Thoracic aorta (tissue), 2 donors: ENCODE data around the gene SNX6. TPM values are rescaled to one million over a fixed set of nuclear protein-coding genes. Genes with fewer than 3 reads are reported as not detected.
A peak's percentile ranks its signal among the peaks of the same experiment; 100 is the strongest.
"Not testable (repeated sequence)": the region's sequence is repeated elsewhere in the genome, so short reads cannot be mapped to it uniquely, and the experiment has no call there.

Experiments
- ATAC-seq: fragments of 150-250 bp; one replicate; pipeline ENCODE4 v1.8.0; 2017; ENCODE audit warnings: low read depth; ENCODE audit not compliant: insufficient number of reproducible peaks, low FRiP score
- DNase-seq: peaks from one replicate; pipeline ENCODE4 v3.0.0-alpha.2; 2020; ENCODE audit warnings: low spot score
- H3K27ac ChIP-seq, 2 donors: fragments of 200-600 bp; sonication (generic); 1 replicate in 1 of 2; 2 replicates in 1 of 2; pipeline ENCODE4 v1.5.1; 2016; ENCODE audit warnings: mild to moderate bottlenecking in 2 of 2, moderate library complexity in 2 of 2
- H3K27me3 ChIP-seq: fragments of 200-600 bp; sonication (generic); replicated peaks from 2 replicates; pipeline ENCODE4 v1.6.0; 2016; ENCODE audit warnings: mild to moderate bottlenecking; ENCODE audit not compliant: insufficient read depth
- H3K36me3 ChIP-seq: fragments of 200-600 bp; sonication (generic); one replicate; pipeline ENCODE4 v1.5.1; 2016
- H3K4me1 ChIP-seq, 2 donors: fragments of 200-600 bp; sonication (generic); 1 replicate in 1 of 2; 2 replicates in 1 of 2; pipeline versions ENCODE4 v1.5.1 to v1.6.0; 2016; ENCODE audit warnings: low read depth in 2 of 2, mild to moderate bottlenecking in 1 of 2; ENCODE audit not compliant: control insufficient read depth in 1 of 2
- H3K4me3 ChIP-seq: fragments of 200-600 bp; sonication (generic); 2 replicates; pipeline ENCODE4 v1.5.1; 2016; ENCODE audit warnings: mild to moderate bottlenecking
- H3K9me3 ChIP-seq: fragments of 200-600 bp; sonication (generic); 2 replicates; pipeline ENCODE4 v1.5.1; 2016
- CTCF ChIP-seq: fragments of 200-600 bp; sonication (generic); IDR thresholded peaks from one replicate; pipeline ENCODE4 v1.5.1; 2019; ENCODE audit warnings: antibody characterized with exemption
- total RNA-seq, 2 donors: library from RNA; depleted of rRNA; stranded (reverse); fragments of >200 nt; gene quantifications; one replicate each; pipeline versions ENCODE4 v1.1.0 to v1.2.3, GENCODE V29; 2016

SNX6 gene
- total RNA-seq, 2 donors from 2014 or later = 84.2 to 128 TPM

DNA sequence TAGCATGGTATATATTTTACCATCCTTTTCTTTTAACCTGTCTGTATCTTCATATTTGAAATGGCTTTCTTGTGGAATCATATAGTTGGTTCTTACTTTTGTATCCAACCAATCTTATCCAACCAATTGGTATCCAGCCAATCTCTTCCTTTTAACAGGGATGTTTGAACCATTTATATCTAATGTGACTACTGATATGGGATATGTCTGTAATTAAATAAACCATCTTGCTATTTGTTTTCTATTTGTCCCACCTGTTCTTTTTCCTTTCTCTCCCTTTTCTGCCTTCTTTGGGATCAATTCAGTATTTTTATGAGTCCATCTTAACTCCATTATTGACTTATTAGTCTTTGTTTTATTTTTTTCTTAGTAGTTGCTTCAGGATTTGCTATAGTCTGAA, 30.8 kb upstream of the SNX6 start:
- Histone ChIP-seq H3K27me3 (no peaks in the 10 kb centered on the region), H3K4me3 (no peak overlapping the region), H3K27ac (no peak overlapping the region), H3K36me3 (no peaks in the 10 kb centered on the region), H3K9me3 (no peaks in the 10 kb centered on the region), H3K4me1 (no peaks in the 10 kb centered on the region)
- DNase-seq (no peak), ATAC-seq (no peak)
- no peak for TF ChIP-seq CTCF

DNA sequence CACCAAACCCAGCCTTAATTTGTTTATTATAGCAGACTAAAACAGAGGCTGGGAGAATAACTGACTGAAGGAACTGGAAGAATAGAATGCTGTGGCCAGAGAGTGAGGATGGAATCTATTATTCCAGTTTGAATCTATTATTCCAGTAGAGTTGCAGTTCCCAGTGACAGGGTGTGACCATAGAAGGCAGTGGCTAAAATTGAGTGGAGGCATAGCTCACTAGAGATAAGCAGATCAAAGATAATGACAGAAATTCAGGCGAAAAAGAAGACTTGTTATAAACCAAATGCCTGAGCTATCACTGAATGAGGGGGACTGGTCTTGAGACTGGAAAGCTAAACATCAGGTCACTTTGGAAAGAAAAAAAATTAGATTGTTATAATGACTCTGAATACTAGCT, 26.0 kb upstream of the SNX6 start:
- H3K4me1 ChIP-seq = no peaks in the 10 kb centered on the region
- no peak for ATAC-seq
- no peak for TF ChIP-seq CTCF

GRCh38 chr14:34653073-34653472, 23.1 kb upstream of the SNX6 start:
- DNase-seq, H3K27me3 ChIP-seq, H3K4me3 ChIP-seq, ATAC-seq, H3K4me1 ChIP-seq, H3K36me3 ChIP-seq, H3K9me3 ChIP-seq, H3K27ac ChIP-seq: not testable (repeated sequence)

More for the DNA sequence above, 26.0 kb upstream of the SNX6 start:
- H3K27ac ChIP-seq = no peak overlapping the region
- H3K36me3 ChIP-seq = no peaks in the 10 kb centered on the region
- H3K9me3 ChIP-seq = peaks cover 5% of the 10 kb centered on the region
- no peak overlapping the region for H3K4me3 ChIP-seq
- DNase-seq = no peak
- no peaks in the 10 kb centered on the region for H3K27me3 ChIP-seq

DNA sequence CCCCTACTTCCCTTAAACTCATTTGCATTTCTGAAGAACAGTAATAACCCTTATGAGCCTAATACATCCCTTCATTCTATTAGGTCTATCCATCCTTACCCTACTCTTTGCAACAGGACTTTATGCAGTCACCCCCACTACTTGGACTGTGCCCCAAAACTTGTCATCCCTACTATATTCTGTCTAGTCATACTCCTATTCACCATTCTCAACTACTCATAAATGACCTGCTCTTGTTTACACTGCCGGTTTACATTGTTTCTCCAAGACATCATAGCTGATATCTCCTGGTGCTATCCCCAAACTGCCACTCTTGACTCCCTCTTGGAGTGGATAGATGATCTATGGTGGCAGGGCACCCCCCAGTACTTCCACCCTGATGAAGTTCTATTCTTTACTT, 22.4 kb upstream of the SNX6 start:
- not testable (repeated sequence) for ATAC-seq, DNase-seq, H3K27ac ChIP-seq

DNA sequence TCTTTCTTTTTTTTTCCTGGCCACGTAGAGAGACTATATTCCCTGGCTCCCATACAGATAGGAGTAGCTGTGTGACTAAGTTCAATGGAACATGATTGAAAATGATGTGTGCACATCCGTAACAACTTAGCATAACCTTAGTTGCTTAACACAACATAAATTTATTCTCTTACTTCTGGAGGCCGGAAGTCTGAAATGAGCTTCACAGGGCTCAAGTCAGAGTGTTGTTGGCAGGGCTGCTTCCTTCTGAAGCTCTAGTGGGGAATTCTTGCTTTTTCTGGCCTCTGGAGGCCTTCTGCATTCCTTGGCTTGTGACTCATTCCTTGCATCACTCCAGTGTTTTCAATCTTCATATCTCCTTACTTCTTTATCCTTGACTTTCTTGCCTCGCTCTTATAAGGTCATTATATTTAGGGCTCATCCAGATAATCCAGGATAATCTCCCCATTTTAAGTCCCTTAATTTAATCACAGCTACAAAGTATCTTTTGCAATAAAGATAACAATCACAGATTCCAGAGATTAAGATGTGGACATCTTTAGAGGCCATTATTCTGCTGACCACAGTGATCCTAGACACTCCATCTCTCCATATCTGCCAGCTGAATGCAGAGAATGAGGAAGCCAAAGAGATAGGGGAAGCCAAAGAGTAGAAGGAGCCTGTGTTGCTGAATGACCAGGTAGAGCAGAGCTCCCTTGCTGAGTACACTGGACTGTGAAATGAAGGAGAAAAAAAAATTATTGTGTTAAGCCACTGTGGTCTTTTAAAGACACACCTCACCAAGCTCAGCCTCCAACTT, 21.0 kb upstream of the SNX6 start:
- no peak for DNase-seq

More for the DNA sequence above, 22.4 kb upstream of the SNX6 start:
- H3K9me3 ChIP-seq, H3K4me1 ChIP-seq, H3K27me3 ChIP-seq, H3K36me3 ChIP-seq, H3K4me3 ChIP-seq: not testable (repeated sequence)

GRCh38 chr14:34650006-34650405, 20.1 kb upstream of the SNX6 start:
- not testable (repeated sequence) for ATAC-seq

More for the DNA sequence above, 21.0 kb upstream of the SNX6 start:
- TF ChIP-seq CTCF = no peak
- Histone ChIP-seq H3K27ac (peak overlapping the region; percentile 59 to 91), H3K4me3 (no peak overlapping the region), H3K27me3 (no peaks in the 10 kb centered on the region), H3K9me3 (peaks cover 5% of the 10 kb centered on the region), H3K4me1 (peaks cover 3 to 4% of the 10 kb centered on the region in 2 donors), H3K36me3 (no peaks in the 10 kb centered on the region)
- ATAC-seq = peak; percentile 90

More at GRCh38 chr14:34650006-34650405, 20.1 kb upstream of the SNX6 start:
- peak overlapping the region in 1 of 2 donors; percentile 91 for H3K27ac ChIP-seq
- H3K36me3 ChIP-seq, DNase-seq, H3K27me3 ChIP-seq, H3K4me1 ChIP-seq, H3K4me3 ChIP-seq, H3K9me3 ChIP-seq: not testable (repeated sequence)
